Naive thymus-derived CD8-positive, alpha-beta T cell (primary cell): Measurements from ENCODE around the gene GSTO1. TPM values are rescaled to one million over a fixed set of nuclear protein-coding genes. Genes with fewer than 3 reads are reported as not detected.
"Not testable (repeated sequence)": the region's sequence is repeated elsewhere in the genome, so short reads cannot be mapped to it uniquely, and the experiment has no call there.

Source experiments
- ATAC-seq, 2 donors: fragments of 150-1000 bp; cut with Tn5 transposase in 1 of 2; sonication (Bioruptor Pico), chemical (Tn5 transposase) in 1 of 2; 1 replicate in 1 of 2; 2 replicates in 1 of 2; pipeline ENCODE4 v1.10.0; 2021; ENCODE audit warnings: mild to moderate bottlenecking in 2 of 2, moderate library complexity in 2 of 2
- POLR2A ChIA-PET: fragments of 350-600 bp; sonication (Branson Sonifier 250); formaldehyde crosslinking; loops from one replicate; lab custom pipeline; 2021; ENCODE audit warnings: antibody characterized with exemption; lab: Charles Lee
- DNase-seq, 10 donors: peaks; one replicate each; pipeline versions ENCODE4 v3.0.0 to v3.0.0-alpha.2; 2020 to 2022
- H3K27ac Mint-ChIP-seq, 10 donors: one replicate each; pipeline ENCODE4 v1.8.0; 2020 to 2022; ENCODE audit warnings: mild to moderate bottlenecking in 10 of 10, mixed read lengths in 10 of 10, moderate library complexity in 4 of 10, inconsistent platforms in 1 of 10
- H3K27me3 Mint-ChIP-seq, 5 donors: one replicate each; pipeline ENCODE4 v1.8.0; 2021 to 2022; ENCODE audit warnings: mixed read lengths in 5 of 5
- H3K36me3 Mint-ChIP-seq, 3 donors: one replicate each; pipeline ENCODE4 v1.8.0; 2020 to 2022; ENCODE audit warnings: mixed read lengths in 3 of 3, mild to moderate bottlenecking in 2 of 3, inconsistent platforms in 1 of 3
- H3K4me1 Mint-ChIP-seq, 4 donors: one replicate each; pipeline ENCODE4 v1.8.0; 2021 to 2022; ENCODE audit warnings: mixed read lengths in 4 of 4
- H3K4me3 Mint-ChIP-seq, 10 donors: one replicate each; pipeline ENCODE4 v1.8.0; 2020 to 2022; ENCODE audit warnings: mild to moderate bottlenecking in 10 of 10, mixed read lengths in 10 of 10, moderate library complexity in 6 of 10, inconsistent platforms in 1 of 10
- H3K9me3 Mint-ChIP-seq, 9 donors: one replicate each; pipeline ENCODE4 v1.8.0; 2020 to 2022; ENCODE audit warnings: mixed read lengths in 9 of 9, mild to moderate bottlenecking in 3 of 9, inconsistent platforms in 1 of 9, moderate library complexity in 1 of 9
- polyA plus RNA-seq, 3 donors: library from polyadenylated mRNA; unstranded; fragments of 300-500 nt; fragmentation: Illumina TruSeq; gene quantifications; one replicate each; pipeline ENCODE4 v1.2.3, GENCODE V29; 2021
- total RNA-seq, 8 experiments: library from RNA in 2 of 8; stranded (reverse) in 2 of 8; gene quantifications; one replicate each; pipeline ENCODE4 v1.2.3 and lab custom pipeline; 2021 to 2026

The GSTO1 gene
- total and polyA plus RNA-seq, 5 experiments from 2014 or later: 38.7 to 135 (median 119) TPM

- no peak overlapping the region for H3K4me3 Mint-ChIP-seq
- H3K4me1 Mint-ChIP-seq: peaks cover 5 to 17% (median 12%) of the 10 kb centered on the region in 4 donors
- peak in 1 of 10 donors; percentile 4 for DNase-seq
- no peak for ATAC-seq
- peaks cover 8 to 28% (median 19%) of the 10 kb centered on the region in 5 donors for H3K27me3 Mint-ChIP-seq
- POLR2A ChIA-PET: no interaction called here
- peaks cover 0 to 11% (median 5%) of the 10 kb centered on the region in 9 donors for H3K9me3 Mint-ChIP-seq
- no peaks in the 10 kb centered on the region for H3K36me3 Mint-ChIP-seq
- H3K27ac Mint-ChIP-seq: no peak overlapping the region
These were observed 19.8 kb upstream of the GSTO1 start for GRCh38 chr10:104234934-104235333.

GRCh38 chr10:104235801-104236200 is 18.9 kb upstream of the GSTO1 start:
- DNase-seq (no peak), ATAC-seq (no peak)
- POLR2A ChIA-PET: no interaction called here
- H3K27ac Mint-ChIP-seq: no peak overlapping the region
- peaks cover 11 to 29% (median 19%) of the 10 kb centered on the region in 5 donors for H3K27me3 Mint-ChIP-seq
- no peak overlapping the region for H3K4me3 Mint-ChIP-seq
- peaks cover 5 to 17% (median 12%) of the 10 kb centered on the region in 4 donors for H3K4me1 Mint-ChIP-seq
- H3K9me3 Mint-ChIP-seq: peaks cover 0 to 11% (median 5%) of the 10 kb centered on the region in 9 donors
- no peaks in the 10 kb centered on the region for H3K36me3 Mint-ChIP-seq

- POLR2A ChIA-PET: no interaction called here
- H3K4me3 Mint-ChIP-seq: no peak overlapping the region
- peaks cover 0 to 11% (median 5%) of the 10 kb centered on the region in 9 donors for H3K9me3 Mint-ChIP-seq
- DNase-seq (no peak), ATAC-seq (no peak)
- H3K4me1 Mint-ChIP-seq: no peaks in the 10 kb centered on the region
- peak overlapping the region in 1 of 10 donors; percentile 74 for H3K27ac Mint-ChIP-seq
- no peaks in the 10 kb centered on the region for H3K36me3 Mint-ChIP-seq
- H3K27me3 Mint-ChIP-seq: peaks cover 16 to 36% (median 18%) of the 10 kb centered on the region in 5 donors
These were observed 14.6 kb upstream of the GSTO1 start for GRCh38 chr10:104240078-104240477.

- DNase-seq (no peak), ATAC-seq (no peak)
- Mint-ChIP-seq H3K27me3 (peaks cover 8 to 24% (median 16%) of the 10 kb centered on the region in 5 donors), H3K4me3 (no peak overlapping the region), H3K9me3 (peaks cover 0 to 2% (median 0%) of the 10 kb centered on the region in 9 donors), H3K4me1 (peaks cover 0 to 4% (median 0%) of the 10 kb centered on the region in 4 donors), H3K36me3 (no peaks in the 10 kb centered on the region), H3K27ac (no peak overlapping the region)
- POLR2A ChIA-PET: no interaction called here
These were observed 12.1 kb upstream of the GSTO1 start for GRCh38 chr10:104242545-104242944.

GRCh38 chr10:104243009-104243408 is 11.7 kb upstream of the GSTO1 start:
- ATAC-seq, H3K4me1 Mint-ChIP-seq, DNase-seq, H3K4me3 Mint-ChIP-seq, H3K36me3 Mint-ChIP-seq, H3K9me3 Mint-ChIP-seq, POLR2A ChIA-PET: not testable (repeated sequence)
- peak overlapping the region in 1 of 10 donors; percentile 24 for H3K27ac Mint-ChIP-seq
- H3K27me3 Mint-ChIP-seq: peaks cover 6 to 22% (median 15%) of the 10 kb centered on the region in 5 donors

GRCh38 chr10:104243512-104243911 is 11.2 kb upstream of the GSTO1 start:
- Mint-ChIP-seq H3K9me3 (peaks cover 0 to 2% (median 0%) of the 10 kb centered on the region in 9 donors), H3K27ac (peak overlapping the region in 1 of 10 donors; percentile 24), H3K4me3 (no peak overlapping the region), H3K4me1 (peaks cover 0 to 5% (median 0%) of the 10 kb centered on the region in 4 donors), H3K36me3 (no peaks in the 10 kb centered on the region), H3K27me3 (peaks cover 6 to 22% (median 14%) of the 10 kb centered on the region in 5 donors)
- POLR2A ChIA-PET: interaction anchor here (0.6 kb wide), 1 partner anchor 568 kb away, joined by 3 read pairs; no protein-coding TSS in a partner anchor
- no peak for DNase-seq
- ATAC-seq: no peak

- POLR2A ChIA-PET: no interaction called here
These were observed 9.5 kb upstream of the GSTO1 start for GRCh38 chr10:104245066-104245632.

GRCh38 chr10:104246976-104247375 is 7.7 kb upstream of the GSTO1 start:
- Mint-ChIP-seq H3K36me3 (no peaks in the 10 kb centered on the region), H3K27me3 (peaks cover 1 to 12% (median 5%) of the 10 kb centered on the region in 5 donors), H3K4me1 (peaks cover 0 to 5% (median 0%) of the 10 kb centered on the region in 4 donors), H3K9me3 (peaks cover 0 to 2% (median 0%) of the 10 kb centered on the region in 9 donors), H3K27ac (no peak overlapping the region), H3K4me3 (no peak overlapping the region)
- ATAC-seq: no peak
- DNase-seq: no peak
- POLR2A ChIA-PET: no interaction called here

More at GRCh38 chr10:104245066-104245632, 9.5 kb upstream of the GSTO1 start:
- Mint-ChIP-seq H3K4me3 (no peak overlapping the region), H3K27me3 (peaks cover 6 to 12% (median 7%) of the 10 kb centered on the region in 5 donors), H3K9me3 (peaks cover 0 to 2% (median 0%) of the 10 kb centered on the region in 9 donors), H3K27ac (no peak overlapping the region), H3K4me1 (peaks cover 0 to 5% (median 0%) of the 10 kb centered on the region in 4 donors), H3K36me3 (no peaks in the 10 kb centered on the region)
- ATAC-seq: no peak
- no peak for DNase-seq

- no peak overlapping the region for H3K27ac Mint-ChIP-seq
- ATAC-seq: no peak
- DNase-seq: no peak
- peaks cover 0 to 5% (median 0%) of the 10 kb centered on the region in 4 donors for H3K4me1 Mint-ChIP-seq
- no peak overlapping the region for H3K4me3 Mint-ChIP-seq
- no peaks in the 10 kb centered on the region for H3K36me3 Mint-ChIP-seq
- H3K27me3 Mint-ChIP-seq: peaks cover 0 to 11% (median 5%) of the 10 kb centered on the region in 5 donors
- POLR2A ChIA-PET: interaction anchor here (0.6 kb wide), 1 partner anchor 480 kb away, joined by 3 read pairs; no protein-coding TSS in a partner anchor
- peaks cover 0 to 2% (median 0%) of the 10 kb centered on the region in 9 donors for H3K9me3 Mint-ChIP-seq
These were observed 7.1 kb upstream of the GSTO1 start for GRCh38 chr10:104247513-104248146.

GRCh38 chr10:104248931-104249330 is 5.8 kb upstream of the GSTO1 start:
- H3K36me3 Mint-ChIP-seq, POLR2A ChIA-PET, H3K27ac Mint-ChIP-seq, DNase-seq, ATAC-seq, H3K4me3 Mint-ChIP-seq, H3K9me3 Mint-ChIP-seq, H3K27me3 Mint-ChIP-seq: not testable (repeated sequence)
- peaks cover 6 to 12% (median 8%) of the 10 kb centered on the region in 4 donors for H3K4me1 Mint-ChIP-seq

- POLR2A ChIA-PET: interaction anchor here (0.7 kb wide), 1 partner anchor 79 kb away, joined by 3 read pairs; no protein-coding TSS in a partner anchor
- ATAC-seq (no peak), DNase-seq (no peak)
- peaks cover 0 to 2% (median 0%) of the 10 kb centered on the region in 9 donors for H3K9me3 Mint-ChIP-seq
- no peak overlapping the region for H3K4me3 Mint-ChIP-seq
- H3K4me1 Mint-ChIP-seq: peaks cover 8 to 19% (median 16%) of the 10 kb centered on the region in 4 donors
- no peak overlapping the region for H3K27ac Mint-ChIP-seq
- H3K27me3 Mint-ChIP-seq: peaks cover 0 to 6% (median 3%) of the 10 kb centered on the region in 5 donors
- no peaks in the 10 kb centered on the region for H3K36me3 Mint-ChIP-seq
These were observed 4.3 kb upstream of the GSTO1 start for GRCh38 chr10:104250371-104250770.

GRCh38 chr10:104251443-104251842 is 3.2 kb upstream of the GSTO1 start:
- POLR2A ChIA-PET: no interaction called here
- Mint-ChIP-seq H3K4me3 (no peak overlapping the region), H3K4me1 (peaks cover 16 to 30% (median 27%) of the 10 kb centered on the region in 4 donors), H3K27me3 (peaks cover 0 to 6% (median 3%) of the 10 kb centered on the region in 5 donors), H3K36me3 (no peaks in the 10 kb centered on the region), H3K9me3 (peaks cover 0 to 2% (median 0%) of the 10 kb centered on the region in 9 donors), H3K27ac (no peak overlapping the region)
- ATAC-seq (no peak), DNase-seq (no peak)

GRCh38 chr10:104252368-104252767 is 2.3 kb upstream of the GSTO1 start:
- no peak for DNase-seq
- Mint-ChIP-seq H3K4me1 (peaks cover 18 to 37% (median 31%) of the 10 kb centered on the region in 4 donors), H3K27ac (peak overlapping the region in 1 of 10 donors; percentile 67), H3K4me3 (peak overlapping the region in 2 of 10 donors; percentile 42 to 46), H3K9me3 (peaks cover 0 to 1% (median 0%) of the 10 kb centered on the region in 9 donors), H3K27me3 (peaks cover 0 to 6% (median 3%) of the 10 kb centered on the region in 5 donors), H3K36me3 (peaks cover 0 to 4% (median 0%) of the 10 kb centered on the region in 3 donors)
- POLR2A ChIA-PET: no interaction called here
- ATAC-seq: no peak
